WTC11 (cell line): ENCODE measurements around the gene MIB1.

Source experiments
- ESRRA ChIP-seq: sonication (generic); formaldehyde crosslinking; IDR thresholded peaks from 2 replicates; pipeline ENCODE4 v1.8.1; 2022; ENCODE audit warnings: mild to moderate bottlenecking, missing genetic modification reagents, borderline replicate concordance
- FOXP1 ChIP-seq: sonication (generic); formaldehyde crosslinking; IDR thresholded peaks from 2 replicates; pipeline ENCODE4 v1.8.0; 2022; ENCODE audit warnings: missing genetic modification reagents, mild to moderate bottlenecking, moderate library complexity, borderline replicate concordance
- GRHL2 ChIP-seq: fragments of 250-450 bp; sonication (Bioruptor Pico); IDR thresholded peaks from 2 replicates; pipeline ENCODE4 v1.8.0; 2022; ENCODE audit warnings: mild to moderate bottlenecking, moderate library complexity; ENCODE audit not compliant: insufficient replicate concordance, severe bottlenecking
- TF ChIP-seq, protein P1 (sequence below): sonication (generic); formaldehyde crosslinking; conservative IDR thresholded peaks from 2 replicates; pipeline ENCODE4 v1.8.1; 2022; ENCODE audit warnings: mild to moderate bottlenecking, missing genetic modification reagents
- TF ChIP-seq, protein P2 (sequence below): sonication (generic); formaldehyde crosslinking; IDR thresholded peaks from 2 replicates; pipeline ENCODE4 v1.8.0; 2023; ENCODE audit warnings: missing genetic modification reagents, mild to moderate bottlenecking, borderline replicate concordance
- TF ChIP-seq, protein P3 (sequence below): fragments of 200-600 bp; IDR thresholded peaks from 2 replicates; pipeline ENCODE4 v1.8.0; 2022; ENCODE audit warnings: antibody characterized with exemption
- TF ChIP-seq, protein P4 (sequence below): sonication (generic); formaldehyde crosslinking; IDR thresholded peaks from 2 replicates; pipeline ENCODE4 v1.8.1; 2023; ENCODE audit warnings: mild to moderate bottlenecking, missing genetic modification reagents, moderate library complexity
- TF ChIP-seq, protein P5 (sequence below): sonication (generic); formaldehyde crosslinking; IDR thresholded peaks from 2 replicates; pipeline ENCODE4 v1.8.0; 2022; ENCODE audit warnings: mild to moderate bottlenecking, missing genetic modification reagents

DNA sequence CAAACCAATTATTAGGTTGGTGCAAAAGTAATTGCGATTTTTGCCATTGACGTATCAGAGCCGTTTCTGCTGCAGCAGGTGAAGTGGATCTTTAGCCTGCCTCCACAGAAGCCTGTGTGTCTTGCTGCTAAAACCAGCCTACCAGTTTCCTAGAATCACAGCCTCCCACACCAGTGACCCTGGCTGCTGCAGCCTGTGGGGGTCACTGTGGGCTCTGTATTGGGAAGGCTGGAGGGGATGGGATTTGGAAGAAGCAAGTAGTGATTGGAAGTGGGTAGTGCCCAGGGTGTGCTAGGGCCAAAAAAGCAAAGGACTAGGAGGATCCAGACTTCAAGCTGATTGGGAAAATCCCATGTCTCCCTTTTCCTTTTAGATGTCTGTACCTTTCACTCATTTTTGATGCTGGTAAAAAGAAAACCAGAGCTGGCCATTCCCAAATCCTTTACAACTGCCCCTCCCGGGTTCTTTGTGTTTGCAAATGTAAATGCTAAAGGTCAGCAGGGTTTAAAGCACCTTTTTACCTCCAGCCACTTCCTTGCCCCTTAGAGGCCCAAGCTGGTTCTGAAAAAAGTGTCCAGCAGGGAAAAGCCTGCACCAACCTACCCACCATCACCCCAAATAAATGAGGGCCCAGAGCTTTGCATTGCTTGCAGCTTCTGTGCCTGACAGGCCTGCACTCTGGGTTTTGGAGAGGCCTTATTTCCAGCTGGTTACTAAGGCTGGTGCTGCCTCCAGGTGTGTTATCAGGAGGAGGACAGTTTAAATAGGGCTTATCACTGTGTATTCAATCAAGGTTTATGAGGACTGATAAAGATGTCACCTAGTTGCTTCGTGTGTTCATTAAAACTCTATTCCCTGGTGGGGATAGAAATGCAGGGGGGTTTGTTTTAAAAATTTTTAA is 172.0 kb downstream of the MIB1 start:
- TF ChIP-seq, protein P1, sequence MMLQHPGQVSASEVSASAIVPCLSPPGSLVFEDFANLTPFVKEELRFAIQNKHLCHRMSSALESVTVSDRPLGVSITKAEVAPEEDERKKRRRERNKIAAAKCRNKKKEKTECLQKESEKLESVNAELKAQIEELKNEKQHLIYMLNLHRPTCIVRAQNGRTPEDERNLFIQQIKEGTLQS (CRISPR knock-in tag) = no peak
- TF ChIP-seq, protein P2, sequence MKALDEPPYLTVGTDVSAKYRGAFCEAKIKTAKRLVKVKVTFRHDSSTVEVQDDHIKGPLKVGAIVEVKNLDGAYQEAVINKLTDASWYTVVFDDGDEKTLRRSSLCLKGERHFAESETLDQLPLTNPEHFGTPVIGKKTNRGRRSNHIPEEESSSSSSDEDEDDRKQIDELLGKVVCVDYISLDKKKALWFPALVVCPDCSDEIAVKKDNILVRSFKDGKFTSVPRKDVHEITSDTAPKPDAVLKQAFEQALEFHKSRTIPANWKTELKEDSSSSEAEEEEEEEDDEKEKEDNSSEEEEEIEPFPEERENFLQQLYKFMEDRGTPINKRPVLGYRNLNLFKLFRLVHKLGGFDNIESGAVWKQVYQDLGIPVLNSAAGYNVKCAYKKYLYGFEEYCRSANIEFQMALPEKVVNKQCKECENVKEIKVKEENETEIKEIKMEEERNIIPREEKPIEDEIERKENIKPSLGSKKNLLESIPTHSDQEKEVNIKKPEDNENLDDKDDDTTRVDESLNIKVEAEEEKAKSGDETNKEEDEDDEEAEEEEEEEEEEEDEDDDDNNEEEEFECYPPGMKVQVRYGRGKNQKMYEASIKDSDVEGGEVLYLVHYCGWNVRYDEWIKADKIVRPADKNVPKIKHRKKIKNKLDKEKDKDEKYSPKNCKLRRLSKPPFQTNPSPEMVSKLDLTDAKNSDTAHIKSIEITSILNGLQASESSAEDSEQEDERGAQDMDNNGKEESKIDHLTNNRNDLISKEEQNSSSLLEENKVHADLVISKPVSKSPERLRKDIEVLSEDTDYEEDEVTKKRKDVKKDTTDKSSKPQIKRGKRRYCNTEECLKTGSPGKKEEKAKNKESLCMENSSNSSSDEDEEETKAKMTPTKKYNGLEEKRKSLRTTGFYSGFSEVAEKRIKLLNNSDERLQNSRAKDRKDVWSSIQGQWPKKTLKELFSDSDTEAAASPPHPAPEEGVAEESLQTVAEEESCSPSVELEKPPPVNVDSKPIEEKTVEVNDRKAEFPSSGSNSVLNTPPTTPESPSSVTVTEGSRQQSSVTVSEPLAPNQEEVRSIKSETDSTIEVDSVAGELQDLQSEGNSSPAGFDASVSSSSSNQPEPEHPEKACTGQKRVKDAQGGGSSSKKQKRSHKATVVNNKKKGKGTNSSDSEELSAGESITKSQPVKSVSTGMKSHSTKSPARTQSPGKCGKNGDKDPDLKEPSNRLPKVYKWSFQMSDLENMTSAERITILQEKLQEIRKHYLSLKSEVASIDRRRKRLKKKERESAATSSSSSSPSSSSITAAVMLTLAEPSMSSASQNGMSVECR (CRISPR knock-in tag) = no peak
- TF ChIP-seq, protein P3, sequence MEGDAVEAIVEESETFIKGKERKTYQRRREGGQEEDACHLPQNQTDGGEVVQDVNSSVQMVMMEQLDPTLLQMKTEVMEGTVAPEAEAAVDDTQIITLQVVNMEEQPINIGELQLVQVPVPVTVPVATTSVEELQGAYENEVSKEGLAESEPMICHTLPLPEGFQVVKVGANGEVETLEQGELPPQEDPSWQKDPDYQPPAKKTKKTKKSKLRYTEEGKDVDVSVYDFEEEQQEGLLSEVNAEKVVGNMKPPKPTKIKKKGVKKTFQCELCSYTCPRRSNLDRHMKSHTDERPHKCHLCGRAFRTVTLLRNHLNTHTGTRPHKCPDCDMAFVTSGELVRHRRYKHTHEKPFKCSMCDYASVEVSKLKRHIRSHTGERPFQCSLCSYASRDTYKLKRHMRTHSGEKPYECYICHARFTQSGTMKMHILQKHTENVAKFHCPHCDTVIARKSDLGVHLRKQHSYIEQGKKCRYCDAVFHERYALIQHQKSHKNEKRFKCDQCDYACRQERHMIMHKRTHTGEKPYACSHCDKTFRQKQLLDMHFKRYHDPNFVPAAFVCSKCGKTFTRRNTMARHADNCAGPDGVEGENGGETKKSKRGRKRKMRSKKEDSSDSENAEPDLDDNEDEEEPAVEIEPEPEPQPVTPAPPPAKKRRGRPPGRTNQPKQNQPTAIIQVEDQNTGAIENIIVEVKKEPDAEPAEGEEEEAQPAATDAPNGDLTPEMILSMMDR = no peak
- TF ChIP-seq ESRRA (no peak), FOXP1 (CRISPR knock-in tag) (no peak), GRHL2 (CRISPR knock-in tag) (no peak)
- TF ChIP-seq, protein P4, sequence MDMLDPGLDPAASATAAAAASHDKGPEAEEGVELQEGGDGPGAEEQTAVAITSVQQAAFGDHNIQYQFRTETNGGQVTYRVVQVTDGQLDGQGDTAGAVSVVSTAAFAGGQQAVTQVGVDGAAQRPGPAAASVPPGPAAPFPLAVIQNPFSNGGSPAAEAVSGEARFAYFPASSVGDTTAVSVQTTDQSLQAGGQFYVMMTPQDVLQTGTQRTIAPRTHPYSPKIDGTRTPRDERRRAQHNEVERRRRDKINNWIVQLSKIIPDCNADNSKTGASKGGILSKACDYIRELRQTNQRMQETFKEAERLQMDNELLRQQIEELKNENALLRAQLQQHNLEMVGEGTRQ = no peak
- TF ChIP-seq, protein P5, sequence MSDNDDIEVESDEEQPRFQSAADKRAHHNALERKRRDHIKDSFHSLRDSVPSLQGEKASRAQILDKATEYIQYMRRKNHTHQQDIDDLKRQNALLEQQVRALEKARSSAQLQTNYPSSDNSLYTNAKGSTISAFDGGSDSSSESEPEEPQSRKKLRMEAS = no peak
